Lung (tissue), 12 donors: ENCODE measurements around the gene SPDYA. TPM values are rescaled to one million over a fixed set of nuclear protein-coding genes. Genes with fewer than 3 reads are reported as not detected.

Experiments
- ATAC-seq: fragments of 200-7000 bp; cut with Tn5 transposase; one replicate; pipeline ENCODE4 v1.9.1; 2020; ENCODE audit warnings: moderate number of reproducible peaks; ENCODE audit not compliant: insufficient read depth, low FRiP score
- DNase-seq, 3 donors: peaks; one replicate each; pipeline ENCODE4 v3.0.0-alpha.2; 2013 to 2017
- H3K27ac ChIP-seq, 2 donors: one replicate each; pipeline ENCODE4 v1.5.1; 2013; ENCODE audit warnings: mild to moderate bottlenecking in 2 of 2, moderate library complexity in 2 of 2, control low read depth in 1 of 2, inconsistent platforms in 1 of 2, low read depth in 1 of 2, low read length in 1 of 2
- H3K27me3 ChIP-seq, 3 donors: one replicate each; pipeline ENCODE4 v1.5.1; 2013; ENCODE audit warnings: low read length in 2 of 3; ENCODE audit not compliant: control insufficient read depth in 3 of 3, insufficient read depth in 3 of 3
- H3K36me3 ChIP-seq, 4 donors: one replicate each; pipeline ENCODE4 v1.5.1; 2013; ENCODE audit warnings: low read length in 4 of 4, mild to moderate bottlenecking in 1 of 4, moderate library complexity in 1 of 4; ENCODE audit not compliant: control insufficient read depth in 4 of 4, insufficient read depth in 4 of 4
- H3K4me1 ChIP-seq, 5 donors: one replicate each; pipeline ENCODE4 v1.5.1; 2013; ENCODE audit warnings: low read length in 5 of 5, mild to moderate bottlenecking in 2 of 5, moderate library complexity in 1 of 5; ENCODE audit not compliant: control insufficient read depth in 5 of 5, insufficient read depth in 5 of 5
- H3K4me3 ChIP-seq: one replicate; pipeline ENCODE4 v1.5.1; 2013; ENCODE audit warnings: mild to moderate bottlenecking, control low read depth, moderate library complexity
- H3K9ac ChIP-seq, 2 donors: one replicate each; pipeline ENCODE4 v1.5.1; 2013; ENCODE audit warnings: low read length in 2 of 2, control low read depth in 1 of 2; ENCODE audit not compliant: insufficient read depth in 1 of 2
- H3K9me3 ChIP-seq, 4 donors: one replicate each; pipeline ENCODE4 v1.5.1; 2013; ENCODE audit warnings: low read length in 3 of 4, mild to moderate bottlenecking in 1 of 4, moderate library complexity in 1 of 4; ENCODE audit not compliant: control insufficient read depth in 4 of 4, insufficient read depth in 3 of 4
- CTCF ChIP-seq: IDR thresholded peaks from 2 replicates; pipeline ENCODE4 v1.5.1; 2012; ENCODE audit warnings: mild to moderate bottlenecking; ENCODE audit errors: control extremely low read depth, extremely low read depth
- WGBS, 2 donors: extraction: QIAGEN DNeasy Blood & Tissue Kit; methylation state at CpG; one replicate each; pipeline ENCODE4 v1.1.7; 2013; 5-methylcytosine and 5-hydroxymethylcytosine counted together
- polyA plus RNA-seq, 2 donors: library from polyadenylated mRNA; stranded (reverse); fragments of 200-250 nt; gene quantifications; one replicate each; pipeline ENCODE4 v1.2.1, GENCODE V29; 2013
- total RNA-seq, 2 donors: library from RNA; depleted of rRNA in 1 of 2; stranded (reverse); fragments of >200 nt in 1 of 2; gene quantifications; one replicate each; pipeline ENCODE4 v1.2.1, GENCODE V29; 2014 to 2021
- donor health status: control.
- donor health status: control.
- donor health status: Bipolar disorder and iron deficiency.
- donor health status: healthy.
- donor health status: DM: yes; HTN: yes; CAD: no.

Gene SPDYA
- total and polyA plus RNA-seq, 4 donors = 0.10 to 6.9 (median 0.62) TPM

DNA sequence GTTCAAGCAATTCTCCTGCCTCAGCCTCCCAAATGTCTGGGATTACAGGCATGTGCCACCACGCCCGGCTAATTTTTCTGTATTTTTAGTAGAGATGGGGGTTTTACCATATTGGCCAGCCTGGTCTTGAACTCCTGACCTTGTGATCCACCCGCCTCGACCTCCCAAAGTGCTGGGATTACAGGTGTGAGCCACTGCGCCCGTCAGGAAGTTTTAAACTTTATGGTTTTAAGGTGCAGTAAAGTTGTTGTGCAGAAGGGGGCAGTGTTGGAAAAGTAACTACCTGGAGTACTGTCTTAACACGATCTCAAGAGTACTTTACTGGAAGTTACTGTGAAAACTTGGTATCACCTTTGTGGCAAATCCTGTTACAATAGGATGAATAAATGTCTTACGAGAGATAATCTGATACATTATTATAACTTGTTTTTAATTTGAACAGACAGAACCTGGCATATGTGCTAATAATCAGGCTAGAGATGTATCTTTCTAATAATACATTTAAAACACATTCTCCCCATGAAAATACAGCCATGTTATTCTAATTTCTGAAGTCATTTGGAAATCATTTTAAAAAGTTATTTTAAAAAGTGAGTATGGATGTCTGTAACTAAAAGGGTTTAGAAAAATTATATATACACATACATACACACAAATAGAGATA, 10.8 kb downstream of the SPDYA start:
- Histone ChIP-seq H3K4me1 (no peaks in the 10 kb centered on the region), H3K4me3 (no peak overlapping the region), H3K9me3 (no peaks in the 10 kb centered on the region), H3K9ac (no peak overlapping the region), H3K36me3 (no peaks in the 10 kb centered on the region), H3K27me3 (no peaks in the 10 kb centered on the region), H3K27ac (no peak overlapping the region)
- WGBS, 2 donors = 3 to 6% methylated on average over 8 of the region's 8 CpGs
- peak; percentile 20 to 73 (median 44) for DNase-seq
- ATAC-seq = peak; percentile 66
- peak; percentile 67 for TF ChIP-seq CTCF

GRCh38 chr2:28822036-28822435, 11.4 kb downstream of the SPDYA start:
- H3K9me3 ChIP-seq = no peaks in the 10 kb centered on the region
- H3K27ac ChIP-seq = no peak overlapping the region
- H3K36me3 ChIP-seq = no peaks in the 10 kb centered on the region
- no peaks in the 10 kb centered on the region for H3K4me1 ChIP-seq
- H3K4me3 ChIP-seq = no peak overlapping the region
- no peak for TF ChIP-seq CTCF
- H3K9ac ChIP-seq = no peak overlapping the region
- H3K27me3 ChIP-seq = no peaks in the 10 kb centered on the region
- no peak for ATAC-seq
- DNase-seq = no peak

DNA sequence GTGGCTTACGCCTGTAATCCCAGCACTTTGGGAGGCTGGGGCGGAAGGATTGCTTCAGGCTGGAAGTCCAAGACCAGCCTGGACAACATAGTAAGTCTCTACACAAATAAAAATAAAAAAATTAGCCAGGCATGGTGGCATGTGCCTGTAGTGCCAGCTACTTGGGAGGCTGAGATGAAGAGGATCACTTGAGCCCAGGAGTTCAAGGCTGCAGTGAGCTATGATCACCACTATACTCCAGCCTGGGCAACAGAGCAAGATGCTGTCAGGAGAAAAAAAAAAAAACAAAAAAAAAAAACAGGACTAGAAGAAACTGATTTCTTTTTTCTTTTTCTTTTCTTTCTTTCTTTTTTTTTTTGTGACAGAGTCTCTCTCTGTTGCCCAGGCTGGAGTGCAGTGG, 13.6 kb downstream of the SPDYA start:
- Histone ChIP-seq H3K4me1 (no peaks in the 10 kb centered on the region), H3K27ac (no peak overlapping the region), H3K9ac (no peak overlapping the region), H3K4me3 (no peak overlapping the region), H3K9me3 (no peaks in the 10 kb centered on the region), H3K36me3 (no peaks in the 10 kb centered on the region), H3K27me3 (no peaks in the 10 kb centered on the region)
- 95 to 96% methylated on average over 2 of the region's 2 CpGs for WGBS, 2 donors
- ATAC-seq = no peak
- no peak for DNase-seq
- TF ChIP-seq CTCF = no peak

DNA sequence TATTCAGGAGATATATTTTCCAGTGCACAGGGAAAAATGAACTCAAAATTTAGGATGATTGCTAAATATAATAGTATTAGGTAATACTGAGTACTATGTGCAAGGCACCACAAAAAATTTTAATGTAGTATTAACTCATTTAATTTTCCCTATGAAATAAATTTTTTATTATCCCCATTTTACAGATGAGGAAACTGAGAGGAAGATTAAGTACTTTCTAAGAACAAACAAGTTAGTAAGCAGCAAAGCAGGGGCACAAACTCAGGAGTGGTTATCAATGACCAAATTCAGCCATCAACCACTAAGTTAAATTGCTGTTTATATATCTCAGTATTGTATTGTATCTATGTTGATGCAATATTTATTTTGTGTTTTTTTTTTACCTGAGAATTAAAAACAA, 14.2 kb downstream of the SPDYA start:
- DNase-seq = no peak
- Histone ChIP-seq H3K9ac (no peak overlapping the region), H3K4me1 (no peaks in the 10 kb centered on the region), H3K36me3 (no peaks in the 10 kb centered on the region), H3K9me3 (no peaks in the 10 kb centered on the region), H3K4me3 (no peak overlapping the region), H3K27me3 (no peaks in the 10 kb centered on the region), H3K27ac (no peak overlapping the region)
- no peak for ATAC-seq
- TF ChIP-seq CTCF = no peak
